MM.1S (cell line): ENCODE measurements around the gene CTDNEP1.

Experiments used
- CTCF ChIP-seq: fragments of 300-600 bp; sonication (generic); IDR thresholded peaks from 2 replicates; pipeline ENCODE4 v1.5.1; 2016; ENCODE audit warnings: antibody characterized with exemption, low read length, mixed read lengths
- EZH2 ChIP-seq: fragments of 300-600 bp; sonication (generic); optimal IDR thresholded peaks from 2 replicates; pipeline ENCODE3; 2017; ENCODE audit warnings: low read depth, mild to moderate bottlenecking, antibody characterized with exemption, low read length, mixed read lengths
- EZH2phosphoT487 ChIP-seq: fragments of 300-600 bp; sonication (generic); IDR thresholded peaks from 2 replicates; pipeline ENCODE4 v1.6.1; 2018; ENCODE audit warnings: antibody characterized with exemption, low read length

- TF ChIP-seq CTCF (no peak), EZH2 (no peak), EZH2phosphoT487 (no peak)
Observed at GRCh38 chr17:7219812-7220592, 31.5 kb downstream of the CTDNEP1 start, which contains the start of the genes ACADVL and DLG4.
